IMR-90 (cell line): ENCODE results near the gene DYRK1B. TPM values are rescaled to one million over a fixed set of nuclear protein-coding genes. Genes with fewer than 3 reads are reported as not detected.

Experiments used
- ATAC-seq: fragments of 200-7000 bp; cut with Tn5 transposase; 2 replicates; pipeline ENCODE4 v1.9.1; 2020; ENCODE audit warnings: low read depth, mild to moderate bottlenecking, moderate library complexity
- BruUV-seq: library from RNA; stranded (reverse); fragments of 400-500 nt; replicated peaks from 2 replicates; lab custom pipeline; 2021; lab: Mats Ljungman, UMichigan
- CTCF ChIA-PET: fragments of 300-600 bp; formaldehyde crosslinking; extraction: SDS; loops from one replicate; lab custom pipeline; 2021; ENCODE audit warnings: antibody characterized with exemption; lab: Yijun Ruan, JAX
- POLR2A ChIA-PET: fragments of 300-600 bp; sonication (Branson Sonifier 250); formaldehyde crosslinking; loops from one replicate; lab custom pipeline; 2022; ENCODE audit warnings: antibody characterized with exemption; ENCODE audit not compliant: unreplicated experiment; lab: Charles Lee
- DNase-seq: peaks from one replicate; pipeline ENCODE4 v3.0.0; 2013
- H2AFZ ChIP-seq: replicated peaks from 2 replicates; pipeline ENCODE3; 2013; ENCODE audit warnings: low read length, mild to moderate bottlenecking; ENCODE audit not compliant: poor library complexity
- H2AK5ac ChIP-seq: 2 replicates; pipeline ENCODE4 v1.6.1; 2013; ENCODE audit warnings: low read depth, low read length, inconsistent platforms
- H2AK9ac ChIP-seq: replicated peaks from 2 replicates; pipeline ENCODE3; 2013; ENCODE audit warnings: mild to moderate bottlenecking, low read depth, low read length, moderate library complexity; ENCODE audit not compliant: poor library complexity
- H2BK120ac ChIP-seq: 2 replicates; pipeline ENCODE4 v1.6.1; 2013; ENCODE audit warnings: low read depth, low read length, inconsistent platforms
- H2BK15ac ChIP-seq: 3 replicates; pipeline ENCODE4 v1.6.1; 2013; ENCODE audit warnings: low read depth, low read length, inconsistent platforms
- H2BK20ac ChIP-seq: 2 replicates; pipeline ENCODE4 v1.6.1; 2013; ENCODE audit warnings: low read depth, mild to moderate bottlenecking, inconsistent platforms, low read length, moderate library complexity
- H2BK5ac ChIP-seq: 2 replicates; pipeline ENCODE4 v1.6.1; 2013; ENCODE audit warnings: mild to moderate bottlenecking, low read depth, low read length, inconsistent platforms; ENCODE audit not compliant: poor library complexity, severe bottlenecking
- H3K14ac ChIP-seq: replicated peaks from 2 replicates; pipeline ENCODE4 v1.6.1; 2013; ENCODE audit warnings: low read depth, low read length, inconsistent platforms
- H3K18ac ChIP-seq: 2 replicates; pipeline ENCODE4 v1.6.1; 2013; ENCODE audit warnings: low read depth, low read length, control low read depth
- H3K23ac ChIP-seq: 2 replicates; pipeline ENCODE4 v1.6.1; 2013; ENCODE audit warnings: low read depth, low read length, inconsistent platforms
- H3K27ac ChIP-seq: 2 replicates; pipeline ENCODE4 v1.5.1; 2013; ENCODE audit warnings: mild to moderate bottlenecking, control low read depth, low read length; ENCODE audit not compliant: insufficient read depth
- H3K27me3 ChIP-seq: 2 replicates; pipeline ENCODE4 v1.6.1; 2013; ENCODE audit warnings: low read length; ENCODE audit not compliant: control insufficient read depth, insufficient read depth
- H3K36me3 ChIP-seq: 2 replicates; pipeline ENCODE4 v1.6.1; 2013; ENCODE audit warnings: low read length, mixed read lengths; ENCODE audit not compliant: control insufficient read depth, insufficient read depth
- H3K4ac ChIP-seq: 2 replicates; pipeline ENCODE4 v1.6.1; 2013; ENCODE audit warnings: low read depth, low read length, inconsistent platforms
- H3K4me1 ChIP-seq: 2 replicates; pipeline ENCODE4 v1.6.1; 2013; ENCODE audit warnings: low read length, mixed read lengths; ENCODE audit not compliant: control insufficient read depth, insufficient read depth
- H3K4me2 ChIP-seq: 2 replicates; pipeline ENCODE4 v1.6.1; 2013; ENCODE audit warnings: low read depth, mild to moderate bottlenecking, control low read depth, low read length, moderate library complexity
- H3K4me3 ChIP-seq: 2 replicates; pipeline ENCODE4 v1.5.1; 2013; ENCODE audit warnings: low read depth, mild to moderate bottlenecking, control low read depth, low read length, moderate library complexity; ENCODE audit not compliant: insufficient read depth
- H3K56ac ChIP-seq: 2 replicates; pipeline ENCODE4 v1.6.1; 2013; ENCODE audit warnings: low read length, inconsistent platforms; ENCODE audit not compliant: insufficient read depth; ENCODE audit errors: extremely low read depth
- H3K79me1 ChIP-seq, 2 experiments: 2 replicates each; pipeline ENCODE4 v1.6.1; 2013; ENCODE audit warnings: low read length in 2 of 2, inconsistent platforms in 1 of 2, low read depth in 1 of 2
- H3K9ac ChIP-seq: 2 replicates; pipeline ENCODE4 v1.6.1; 2013; ENCODE audit warnings: low read depth, low read length, control low read depth
- H3K9me1 ChIP-seq: 2 replicates; pipeline ENCODE4 v1.6.1; 2013; ENCODE audit warnings: low read length, inconsistent platforms; ENCODE audit not compliant: insufficient read depth
- H3K9me3 ChIP-seq: 2 replicates; pipeline ENCODE4 v1.6.1; 2013; ENCODE audit warnings: low read length; ENCODE audit not compliant: control insufficient read depth, insufficient read depth
- H4K20me1 ChIP-seq: 2 replicates; pipeline ENCODE4 v1.6.1; 2013; ENCODE audit warnings: low read length, inconsistent platforms; ENCODE audit not compliant: insufficient read depth
- H4K5ac ChIP-seq: 2 replicates; pipeline ENCODE4 v1.6.1; 2013; ENCODE audit warnings: mild to moderate bottlenecking, low read depth, low read length, control low read depth
- H4K8ac ChIP-seq, 2 experiments: 2 replicates each; pipeline ENCODE4 v1.6.1; 2013; ENCODE audit warnings: low read depth in 2 of 2, low read length in 2 of 2, control low read depth in 1 of 2, inconsistent platforms in 1 of 2
- H4K91ac ChIP-seq: 2 replicates; pipeline ENCODE4 v1.6.1; 2013; ENCODE audit warnings: low read depth, low read length, inconsistent platforms; ENCODE audit not compliant: insufficient read depth
- BHLHE40 ChIP-seq: fragments of 150-350 bp; IDR thresholded peaks from 2 replicates; pipeline ENCODE4 v1.6.1; 2016; ENCODE audit warnings: mild to moderate bottlenecking, low read depth, low read length
- NFE2L2 ChIP-seq: fragments of 150-350 bp; IDR thresholded peaks from 2 replicates; pipeline ENCODE4 v1.6.1; 2016; ENCODE audit warnings: low read depth, mild to moderate bottlenecking, low read length
- RFX5 ChIP-seq: IDR thresholded peaks from 2 replicates; pipeline ENCODE4 v1.8.0; 2012; ENCODE audit warnings: low read depth, mild to moderate bottlenecking, low read length, moderate library complexity
- SMC3 ChIP-seq: fragments of 150-350 bp; IDR thresholded peaks from 2 replicates; pipeline ENCODE4 v1.6.1; 2016; ENCODE audit warnings: low read depth, mild to moderate bottlenecking, antibody characterized with exemption, low read length, moderate library complexity
- WGBS, 2 experiments: methylation state at CpG; one replicate each; pipeline versions ENCODE4 v1.1.5 to v1.1.7; 2013; ENCODE audit warnings: missing lambda C conversion rate in 2 of 2; ENCODE audit not compliant: insufficient read length in 1 of 2; ENCODE audit errors: extremely low coverage in 2 of 2; 5-methylcytosine and 5-hydroxymethylcytosine counted together
- dilution Hi-C: fragments of 300-500 bp; cut with HindIII; formaldehyde crosslinking; loops from one replicate; pipeline ENCODE4 v1.14.3; 2018; ENCODE audit warnings: low sequenced_read_pairs; ENCODE audit not compliant: unreplicated experiment
- in situ Hi-C: fragments of 300-500 bp; cut with MboI; formaldehyde crosslinking; loops from 3 replicates; pipeline ENCODE4 v1.14.3; 2019; ENCODE audit warnings: low sequenced_read_pairs, inconsistent platforms, mixed read lengths
- intact Hi-C: fragments of 100-400 bp; cut with micrococcal nuclease; formaldehyde crosslinking; loops from 2 replicates; pipeline ENCODE4 v1.10.0; 2022
- polyA plus RNA-seq, 3 experiments: library from polyadenylated mRNA; depleted of rRNA; stranded (reverse); fragments of >200 nt; gene quantifications; 2 replicates each; pipeline ENCODE4 v1.2.3, GENCODE V29; 2012; ENCODE audit warnings: low replicate concordance in 1 of 3
- total RNA-seq: library from RNA; depleted of rRNA; stranded (reverse); fragments of >200 nt; gene quantifications from 2 replicates; pipeline ENCODE4 v1.2.3, GENCODE V29; 2012

The DYRK1B gene
- total and polyA plus RNA-seq, 2 of the 4 experiments (the other 2 are of a cell fraction), result 2.7 to 11.4 TPM

DNA sequence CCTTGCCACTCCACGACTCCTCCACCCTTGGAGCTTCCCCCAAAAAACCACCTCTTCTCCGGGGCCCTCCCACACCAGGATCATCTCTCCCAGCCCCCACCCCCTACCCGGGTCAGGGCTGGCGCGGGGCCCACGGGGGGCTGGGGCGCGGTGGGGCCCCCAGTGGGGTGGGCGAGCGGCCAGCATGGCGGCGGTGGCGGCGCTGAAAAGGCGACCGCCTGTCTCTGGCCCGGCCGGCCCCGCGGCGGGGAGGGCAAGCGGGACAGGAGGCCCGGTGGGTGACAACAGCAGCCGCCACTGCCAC, 850 bp downstream of the DYRK1B start:
- CTCF ChIA-PET, result interaction anchor here (1.5 to 1.6 kb wide), 2 partner anchors 10 to 41 kb away, joined by 5 to 7 read pairs; no protein-coding TSS in a partner anchor
- POLR2A ChIA-PET, result no interaction called here
- no peak overlapping the region for H2BK120ac ChIP-seq
- H3K9me1 ChIP-seq, result peaks cover 22% of the 10 kb centered on the region
- no peaks in the 10 kb centered on the region; the same call in 1 of the 2 replicates for H4K20me1 ChIP-seq
- TF ChIP-seq RFX5 (no peak), NFE2L2 (no peak), BHLHE40 (no peak), SMC3 (no peak)
- H2AK5ac ChIP-seq, result 0 out of 2 replicates have a peak overlapping the region, but pooled peaks have one; percentile 21
- dilution Hi-C loops (no loop called here), intact Hi-C loops (no loop called here), in situ Hi-C loops (loop anchor here (25.0 kb wide), 1 partner anchor 396 kb away; the partner anchor contains the start of genes RPS16 and SUPT5H)
- H3K27me3 ChIP-seq, result no peaks in the 10 kb centered on the region
- H3K4me2 ChIP-seq, result peak overlapping the region; percentile 78
- H4K8ac ChIP-seq, result peak overlapping the region in 1 of 2 experiments; percentile 41; a peak in 1 of 4 replicates
- H3K9me3 ChIP-seq, result no peaks in the 10 kb centered on the region
- peaks cover 12 to 38% of the 10 kb centered on the region in 2 experiments for H3K79me1 ChIP-seq
- no TSS peak for BruUV-seq
- H3K4me1 ChIP-seq, result peaks cover 10% of the 10 kb centered on the region
- peak overlapping the region; percentile 51 for H3K27ac ChIP-seq
- peak overlapping the region; percentile 70; the same call in 1 of the 2 replicates for H4K5ac ChIP-seq
- H2BK20ac ChIP-seq, result no peak overlapping the region
- peaks cover 45% of the 10 kb centered on the region for H3K36me3 ChIP-seq
- no peak overlapping the region for H2BK15ac ChIP-seq
- ATAC-seq, result peak; percentile 3
- peak overlapping the region; percentile 78 for H3K4me3 ChIP-seq
- H2AK9ac ChIP-seq, result peak overlapping the region; percentile 97
- no peak overlapping the region for H3K23ac ChIP-seq
- no CpG with 5 or more reads among the region's 24 CpGs for WGBS, 2 experiments
- DNase-seq, result no peak
- no peak overlapping the region for H3K14ac ChIP-seq
- peak overlapping the region; percentile 34 for H2BK5ac ChIP-seq
- no peak overlapping the region for H3K56ac ChIP-seq
- H3K9ac ChIP-seq, result peak overlapping the region; percentile 86
- H2AFZ ChIP-seq, result peak overlapping the region; percentile 94
- no peak overlapping the region for H3K18ac ChIP-seq
- no peak overlapping the region for H4K91ac ChIP-seq
- H3K4ac ChIP-seq, result peak overlapping the region; percentile 40; the same call in 1 of the 2 replicates
